GM18520 (cell line): ENCODE measurements around the gene SYTL2.

Source experiments
- ATAC-seq: cut with Tn5 transposase; IDR thresholded peaks from one replicate; pipeline ENCODE4 v1.9.1; 2021; ENCODE audit not compliant: unreplicated experiment

SYTL2 gene

DNA sequence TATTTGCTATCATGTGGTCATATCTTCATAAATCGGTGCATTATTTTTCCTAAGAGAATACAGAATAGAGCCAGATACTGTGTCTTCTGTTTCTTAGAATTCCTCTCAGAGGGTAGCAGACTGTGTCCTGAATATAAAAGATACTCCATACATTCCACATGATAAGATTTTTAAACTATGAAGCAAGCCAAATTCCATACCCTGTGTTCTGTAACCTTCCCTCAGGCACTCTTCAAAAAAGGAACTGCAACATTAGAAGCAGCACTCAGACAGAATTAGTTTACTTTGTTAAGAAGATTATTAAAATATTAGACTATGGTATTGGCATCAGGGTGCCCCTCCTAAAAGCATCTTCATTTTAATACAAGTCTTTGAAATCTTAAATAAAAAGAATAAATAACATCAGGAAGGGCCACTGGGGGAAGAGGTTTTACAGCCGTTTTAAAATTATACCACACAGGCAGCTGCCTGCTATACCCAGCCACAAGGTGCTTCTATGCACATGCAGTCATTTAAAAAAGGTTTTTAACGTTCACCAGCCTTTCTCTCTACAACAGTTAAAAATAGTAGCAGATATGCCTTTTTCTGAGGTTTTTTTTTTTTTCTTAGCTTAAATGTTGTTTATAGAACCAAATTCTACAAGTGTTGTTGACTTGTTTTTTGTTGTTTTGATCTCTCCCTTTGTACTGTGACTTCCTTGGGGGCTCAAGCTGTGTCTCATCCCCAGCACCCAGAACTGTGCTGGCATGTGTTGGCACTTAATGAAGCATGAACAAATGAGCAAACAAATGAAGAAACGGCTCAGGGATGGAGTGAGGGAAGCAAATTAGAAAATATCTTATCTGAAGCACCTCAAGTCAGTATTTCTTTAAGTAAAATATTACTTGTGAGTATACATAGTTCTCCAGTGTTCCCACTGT lies 70.2 kb downstream of the SYTL2 start:
- no peak for ATAC-seq

GRCh38 chr11:85737738-85738137 lies 73.2 kb downstream of the SYTL2 start:
- no peak for ATAC-seq

DNA sequence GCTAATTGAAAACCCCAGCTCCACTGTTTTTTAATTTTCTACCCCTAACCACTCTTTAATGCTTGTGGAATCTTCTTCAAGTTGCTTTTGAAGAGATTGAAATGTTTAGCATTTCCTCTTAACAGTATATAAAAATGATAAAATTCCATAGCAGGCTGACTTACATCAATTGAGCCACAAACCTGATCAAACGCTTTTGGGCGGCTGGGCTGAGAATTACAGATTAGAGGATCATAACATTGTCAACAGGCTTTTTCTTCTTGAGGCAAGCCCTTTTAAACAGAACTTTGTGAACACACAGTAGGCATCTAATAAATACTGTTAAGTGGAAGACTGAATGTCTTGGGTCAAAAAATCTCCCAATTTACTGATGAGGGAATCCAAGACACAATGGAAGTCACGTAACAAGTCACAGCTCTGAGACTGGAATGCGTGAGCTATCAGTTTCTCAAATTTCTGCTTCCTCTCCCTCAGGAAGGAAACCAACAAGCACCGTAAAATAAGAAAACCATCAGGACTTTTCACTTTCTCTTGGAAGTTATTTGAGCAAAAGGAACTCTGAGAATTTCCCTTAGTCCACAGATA lies 75.0 kb downstream of the SYTL2 start:
- no peak for ATAC-seq

- ATAC-seq, result peak; percentile 92
Observed at GRCh38 chr11:85732965-85733364, 78.0 kb downstream of the SYTL2 start.

GRCh38 chr11:85726381-85726780 lies 84.6 kb downstream of the SYTL2 start:
- ATAC-seq, result no peak

- no peak for ATAC-seq
Observed at GRCh38 chr11:85725510-85726258, 85.3 kb downstream of the SYTL2 start.

DNA sequence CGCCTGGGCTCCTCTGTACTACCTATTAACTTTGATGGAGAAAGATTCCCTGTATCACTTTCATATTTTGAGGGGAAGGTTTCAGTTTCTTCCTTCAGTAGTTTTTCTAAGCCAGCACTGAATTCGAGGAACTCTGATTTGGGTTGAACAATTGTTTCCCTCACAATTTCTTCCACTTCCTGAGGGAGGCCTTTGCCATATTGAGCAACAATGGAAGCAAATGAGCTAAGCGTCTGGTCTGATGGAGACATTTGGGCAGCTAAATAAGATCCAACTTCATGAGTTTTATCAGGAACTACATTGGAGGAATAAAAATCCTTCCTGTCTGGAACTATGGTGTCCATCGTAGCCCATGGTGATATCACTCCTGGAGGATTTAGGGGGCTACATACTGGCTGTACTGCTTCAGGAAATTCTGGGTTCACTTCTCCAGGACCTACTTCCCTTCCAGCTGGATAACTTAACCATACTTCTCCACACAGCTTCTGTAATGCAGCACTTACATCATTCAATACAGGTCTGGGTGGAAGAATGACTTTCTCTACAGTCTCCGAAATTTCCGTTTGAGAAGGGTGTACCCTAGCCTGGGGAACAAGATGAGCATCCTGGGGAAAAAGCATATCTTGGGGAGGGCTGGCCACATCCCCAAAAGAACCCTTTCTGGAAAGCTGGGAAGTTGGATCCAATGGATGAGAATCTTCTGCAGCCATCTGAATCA lies 86.0 kb downstream of the SYTL2 start:
- ATAC-seq, result no peak

DNA sequence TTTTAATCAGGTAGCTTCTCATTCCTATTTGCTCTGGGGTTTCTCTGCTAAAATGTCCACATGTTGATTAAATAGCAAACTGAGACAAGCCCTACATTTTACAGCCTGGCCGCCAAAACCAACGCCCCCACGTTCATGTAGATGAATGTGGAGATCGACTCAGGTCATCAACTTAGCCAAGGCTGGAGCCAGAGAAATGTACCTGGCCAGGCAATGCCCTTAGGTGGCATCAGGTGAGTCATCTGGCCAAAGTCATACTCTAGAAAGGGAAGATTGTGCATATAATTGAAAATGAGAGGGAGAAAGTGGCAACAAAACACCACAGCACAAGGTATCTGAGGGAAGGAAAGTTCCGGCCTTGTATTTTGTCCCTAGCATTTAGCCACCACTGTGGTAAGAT lies 87.9 kb downstream of the SYTL2 start:
- no peak for ATAC-seq

- ATAC-seq, result no peak
Observed at GRCh38 chr11:85721191-85721590, 89.8 kb downstream of the SYTL2 start.

GRCh38 chr11:85718991-85719807 lies 91.7 kb downstream of the SYTL2 start:
- no peak for ATAC-seq

GRCh38 chr11:85718126-85718943 lies 92.6 kb downstream of the SYTL2 start:
- no peak for ATAC-seq

DNA sequence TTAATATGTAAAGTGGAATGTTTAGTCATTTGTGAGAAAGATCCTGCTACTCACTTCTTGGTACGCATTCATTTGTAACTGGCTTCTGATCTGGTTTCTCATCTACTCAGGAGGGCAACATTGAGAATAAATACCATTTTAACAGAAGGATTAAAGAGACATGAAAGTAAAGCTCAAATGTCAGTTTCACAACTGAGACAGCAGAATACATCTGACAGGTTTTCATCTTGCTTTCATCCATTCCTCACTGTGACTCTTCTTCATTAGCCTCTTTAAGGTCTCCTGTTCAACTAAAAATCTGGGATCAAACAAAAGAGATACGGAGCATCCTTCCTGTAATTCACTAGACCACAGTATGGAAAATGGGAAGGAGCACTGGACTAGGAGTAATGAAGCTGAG lies 93.5 kb downstream of the SYTL2 start:
- ATAC-seq, result no peak

GRCh38 chr11:85712953-85713352 lies 98.0 kb downstream of the SYTL2 start:
- no peak for ATAC-seq

GRCh38 chr11:85710917-85711316 lies 100.0 kb downstream of the SYTL2 start:
- no peak for ATAC-seq

DNA sequence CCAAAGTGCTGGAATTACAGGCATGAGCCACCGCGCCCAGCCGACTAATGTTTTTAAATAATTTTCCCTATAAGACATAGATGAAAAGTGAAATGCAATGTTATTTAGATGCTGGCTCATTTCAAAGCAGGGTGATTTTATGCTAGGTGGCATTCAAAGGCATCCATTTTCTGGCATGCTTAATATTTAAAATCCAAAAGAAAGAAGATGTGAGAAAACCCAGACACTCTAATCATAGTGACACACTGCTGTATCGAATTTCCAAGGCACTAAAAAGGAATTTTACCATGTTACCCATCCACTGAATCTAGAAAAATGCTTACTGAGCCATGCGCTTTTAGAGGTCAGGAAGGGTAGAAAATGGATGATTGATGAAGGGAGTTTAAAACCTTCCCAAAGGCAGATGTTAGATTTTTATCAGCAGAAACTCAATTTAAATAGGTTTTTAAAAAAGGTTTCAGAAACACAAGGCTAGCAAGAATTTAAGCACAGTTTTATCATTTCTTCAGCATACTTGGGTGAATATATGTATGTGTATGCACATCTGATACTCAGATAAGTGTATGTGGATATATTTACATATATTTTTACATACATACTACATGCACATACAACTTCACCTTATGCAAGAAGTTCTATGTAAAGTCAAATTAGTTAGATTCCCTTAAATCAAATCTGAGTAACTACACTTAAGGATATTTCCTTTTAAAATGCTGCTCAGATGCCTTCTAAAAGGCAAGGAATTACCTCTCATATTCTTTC lies 100.8 kb downstream of the SYTL2 start:
- no peak for ATAC-seq

DNA sequence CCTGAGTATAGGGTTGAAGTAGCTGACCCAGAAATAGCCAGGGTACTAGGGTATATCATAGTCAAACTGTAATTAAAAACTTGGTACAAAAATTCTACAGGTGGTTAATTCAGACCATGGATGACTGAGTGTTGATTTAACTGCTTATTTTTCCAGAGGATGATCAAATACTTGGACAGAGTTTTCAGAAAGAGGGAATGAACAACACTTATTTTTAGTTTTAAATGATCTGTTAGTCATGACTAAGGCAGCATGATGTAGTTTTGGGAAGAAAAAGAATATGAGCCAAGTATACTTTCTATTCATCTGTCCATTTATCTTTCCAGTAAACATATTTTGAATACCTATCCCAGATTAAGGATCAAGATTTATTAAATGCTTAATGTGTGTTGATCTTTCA lies 105.1 kb downstream of the SYTL2 start:
- ATAC-seq, result no peak

GRCh38 chr11:85704967-85705366 lies 106.0 kb downstream of the SYTL2 start:
- no peak for ATAC-seq

- peak; percentile 87 for ATAC-seq
Observed at GRCh38 chr11:85699957-85700741, 110.8 kb downstream of the SYTL2 start.
